Activated CD8-positive, alpha-beta memory T cell treated with anti-CD3 and anti-CD28 coated beads, Interleukin-2, amount 50 U/mL, for 24 hours (primary cell): ENCODE data around the gene DYSF.

Experiments
- DNase-seq: peaks from one replicate; pipeline ENCODE4 v3.0.0-alpha.2; 2020; ENCODE audit errors: extremely low read depth

Gene DYSF

DNA sequence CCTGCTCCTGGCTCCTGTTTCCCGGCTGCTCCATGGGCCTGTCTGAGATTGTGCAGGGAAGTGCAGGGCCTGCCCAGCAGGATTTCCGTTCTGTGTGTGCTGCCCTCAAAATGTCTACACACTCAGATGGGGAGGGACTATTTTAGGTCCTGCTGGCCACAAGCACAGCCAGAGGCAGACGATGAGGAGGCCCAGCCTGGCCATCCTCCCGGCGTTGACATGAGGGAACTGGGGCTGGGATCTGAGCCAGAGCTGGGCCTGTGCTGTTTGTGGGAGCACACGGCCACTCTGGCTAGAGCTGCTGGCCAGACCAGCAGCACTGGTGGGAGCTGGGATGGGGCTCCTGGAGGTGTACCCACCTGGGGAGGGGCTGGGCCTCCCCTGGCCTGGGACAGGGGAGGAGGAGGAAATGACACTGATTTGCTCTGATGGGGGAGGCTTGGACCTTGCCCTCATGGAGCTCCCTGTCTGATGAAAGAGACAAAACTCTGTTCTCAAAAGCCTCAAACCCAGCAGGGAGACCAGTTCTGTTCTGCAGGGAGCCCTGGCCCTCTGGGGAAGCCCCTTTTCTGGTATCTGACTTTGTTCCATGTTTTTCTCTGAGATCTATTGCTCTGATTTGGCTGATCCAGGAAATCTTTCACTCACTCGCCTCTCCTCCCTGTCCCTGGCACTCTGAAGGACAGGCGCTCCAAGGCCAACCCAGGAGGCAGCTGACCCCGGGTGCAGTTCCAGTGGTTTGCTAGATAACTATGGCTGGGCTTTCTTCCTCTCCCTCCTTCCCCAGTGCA lies 161.8 kb downstream of the DYSF start:
- no peak for DNase-seq

DNA sequence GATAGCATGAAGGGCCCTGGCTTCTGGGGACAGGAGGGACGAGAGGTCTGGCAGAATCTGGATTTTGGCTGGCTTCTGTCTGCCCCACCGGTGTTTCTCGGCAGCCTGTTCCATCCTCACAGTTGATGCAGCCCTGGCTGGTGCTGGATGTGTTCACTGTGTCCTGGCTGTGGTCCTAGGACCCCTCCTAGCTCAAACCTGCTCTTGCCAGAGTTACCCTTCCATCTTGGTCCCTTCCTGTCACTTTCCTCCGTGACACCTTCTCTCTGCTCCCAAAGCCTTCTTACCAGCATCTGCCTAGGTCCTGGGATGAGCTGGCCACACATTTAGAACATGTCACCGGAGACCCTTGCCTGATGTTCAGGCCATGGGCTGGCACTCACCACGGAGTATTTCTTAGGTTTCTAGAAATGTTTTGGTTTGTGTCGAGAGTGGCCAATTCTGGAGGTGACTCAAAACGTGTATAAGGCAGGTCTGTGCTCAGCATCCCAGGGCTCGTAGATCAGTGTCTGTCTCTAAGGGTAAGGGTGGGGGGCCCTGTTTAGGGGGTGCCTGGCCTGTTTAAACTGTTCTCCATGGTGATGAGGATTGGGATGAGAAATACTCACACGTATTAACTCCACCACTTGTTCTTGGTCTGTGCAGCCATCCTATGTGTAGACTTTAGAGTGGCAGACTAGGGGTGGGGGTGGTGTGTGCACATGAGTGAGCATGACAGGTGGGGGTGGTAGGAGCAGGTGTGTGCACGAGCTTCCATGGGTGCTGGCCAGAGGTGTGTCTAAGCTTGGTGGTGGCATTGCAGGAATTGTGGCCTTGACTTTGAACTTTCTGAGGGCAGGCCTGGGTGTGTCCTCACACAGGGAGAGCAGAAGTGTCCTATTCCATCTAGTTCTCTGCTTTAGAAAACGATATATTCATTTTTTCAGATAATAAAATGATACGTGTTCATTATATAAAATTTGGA lies 162.7 kb downstream of the DYSF start:
- DNase-seq: no peak

DNA sequence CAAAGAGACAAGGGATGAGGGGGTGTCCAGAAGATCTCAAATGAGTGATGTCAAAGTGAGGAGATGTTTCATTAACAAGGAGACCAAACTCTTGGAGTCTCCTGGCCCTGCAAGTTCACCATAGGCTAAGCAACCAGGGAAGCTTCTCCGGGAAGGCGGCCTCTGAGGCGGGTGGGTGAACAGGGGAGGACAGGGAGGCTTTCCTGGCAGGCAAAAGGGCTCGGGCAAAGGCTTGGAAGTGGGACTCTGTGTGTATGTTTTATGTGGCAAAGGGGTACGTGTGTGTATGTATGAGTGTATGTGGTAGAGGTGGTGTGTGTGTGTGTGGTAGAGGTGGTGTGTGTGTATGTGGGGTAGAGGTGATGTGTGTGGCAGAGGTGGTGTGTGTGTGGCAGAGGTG lies 163.9 kb downstream of the DYSF start:
- DNase-seq: no peak

DNA sequence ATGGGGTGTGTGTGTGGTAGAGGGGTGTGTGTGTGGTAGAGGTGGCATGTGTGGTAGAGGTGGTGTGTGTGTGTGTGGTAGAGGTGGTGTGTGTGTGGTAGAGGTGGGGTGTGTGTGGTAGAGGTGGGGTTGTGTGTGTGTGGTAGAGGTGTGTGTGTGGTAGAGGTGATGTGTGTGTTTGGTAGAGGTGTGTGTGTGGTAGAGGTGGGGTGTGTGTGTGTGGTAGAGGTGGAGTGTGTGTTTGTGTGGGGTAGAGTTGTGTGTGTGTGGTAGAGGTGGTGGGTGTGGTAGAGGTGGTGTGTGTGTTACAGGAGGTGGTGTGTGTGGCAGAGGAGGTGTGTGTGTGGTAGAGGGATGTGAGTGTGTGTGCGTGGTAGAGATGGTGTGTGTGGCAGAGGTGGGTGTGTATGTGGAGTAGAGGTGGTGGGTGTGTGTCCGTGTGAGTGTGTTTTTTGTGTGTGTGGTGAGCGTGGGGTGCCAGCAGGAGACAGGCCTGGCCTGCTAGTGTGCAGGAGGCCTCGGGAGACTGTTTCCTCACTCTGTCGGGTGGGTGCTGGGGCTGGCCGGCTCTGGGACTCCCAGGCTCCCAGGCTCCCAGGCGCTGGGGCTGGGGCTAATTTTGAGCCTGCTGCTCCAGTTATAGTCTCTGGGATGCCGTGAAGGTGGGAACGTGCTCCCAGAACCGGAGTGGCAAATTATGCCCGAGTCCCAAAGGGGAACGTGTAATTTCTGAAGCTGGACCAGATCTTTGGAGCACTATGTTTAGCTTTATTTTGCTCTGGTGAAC lies 165.2 kb downstream of the DYSF start:
- no peak for DNase-seq

DNA sequence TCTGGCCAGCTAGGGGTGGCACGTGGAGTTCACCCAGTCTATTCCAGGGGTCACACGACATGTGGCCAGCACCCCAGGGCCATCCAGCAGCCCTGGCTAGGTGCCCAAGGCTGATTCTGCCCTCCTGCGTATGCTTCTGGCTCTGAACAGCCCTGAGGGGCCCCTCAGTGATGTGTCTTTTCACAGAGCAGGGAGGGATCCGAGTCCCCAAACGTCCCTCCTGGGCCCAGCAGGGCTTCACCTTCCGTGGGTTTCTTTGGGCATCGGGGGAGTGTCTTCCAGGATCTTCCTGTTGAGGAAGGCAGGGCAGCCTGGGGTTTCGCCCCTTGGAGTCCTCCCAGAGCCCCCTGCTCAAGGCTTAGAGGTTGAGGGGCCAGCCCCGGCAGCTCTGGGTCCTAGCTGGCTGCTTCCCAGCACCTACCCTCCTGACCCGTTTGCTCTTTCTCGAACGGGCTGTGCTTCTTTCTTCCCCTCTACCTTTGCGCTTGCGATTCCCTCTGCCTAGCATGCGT lies 165.9 kb downstream of the DYSF start:
- DNase-seq: no peak

DNA sequence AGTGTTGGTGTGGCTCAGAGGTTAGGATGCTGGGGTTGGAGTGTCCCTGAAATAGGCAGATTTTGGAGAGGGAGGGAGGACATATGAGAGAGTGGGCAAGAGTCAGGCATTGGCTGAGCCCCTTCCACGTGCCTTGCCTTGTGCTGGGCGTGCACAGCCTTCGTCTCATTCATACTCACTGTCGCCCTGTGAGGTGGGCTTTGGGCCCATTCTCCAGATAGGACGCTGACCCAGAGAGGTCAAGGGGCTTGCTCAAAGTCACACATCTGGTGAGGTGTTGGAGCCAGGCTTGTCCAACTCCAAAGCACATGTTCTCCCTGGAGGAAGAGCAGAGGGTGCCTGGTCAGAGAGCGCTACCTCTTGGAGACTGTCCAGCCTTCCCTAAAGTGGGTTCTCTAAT lies 166.8 kb downstream of the DYSF start:
- no peak for DNase-seq

DNA sequence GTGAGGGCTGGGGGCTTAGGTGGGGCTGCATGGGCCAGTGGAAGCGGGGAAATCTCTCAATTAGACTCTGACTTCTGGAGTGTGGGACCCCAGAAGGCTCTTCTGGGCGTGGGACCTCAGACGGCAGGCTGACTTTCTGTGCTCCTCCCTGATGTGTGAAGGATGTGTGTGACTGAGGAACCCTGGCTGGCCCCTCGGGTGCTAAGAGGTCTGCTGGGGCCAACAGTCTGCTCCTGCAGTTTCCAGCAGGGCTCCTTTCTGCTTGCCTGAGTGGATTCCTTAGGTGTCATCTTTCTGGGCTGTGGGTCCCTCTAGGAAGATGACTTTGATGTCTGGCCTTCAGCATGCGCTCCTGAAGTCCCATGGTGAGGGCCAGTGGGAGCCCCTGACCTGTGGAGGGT lies 167.5 kb downstream of the DYSF start:
- no peak for DNase-seq

DNA sequence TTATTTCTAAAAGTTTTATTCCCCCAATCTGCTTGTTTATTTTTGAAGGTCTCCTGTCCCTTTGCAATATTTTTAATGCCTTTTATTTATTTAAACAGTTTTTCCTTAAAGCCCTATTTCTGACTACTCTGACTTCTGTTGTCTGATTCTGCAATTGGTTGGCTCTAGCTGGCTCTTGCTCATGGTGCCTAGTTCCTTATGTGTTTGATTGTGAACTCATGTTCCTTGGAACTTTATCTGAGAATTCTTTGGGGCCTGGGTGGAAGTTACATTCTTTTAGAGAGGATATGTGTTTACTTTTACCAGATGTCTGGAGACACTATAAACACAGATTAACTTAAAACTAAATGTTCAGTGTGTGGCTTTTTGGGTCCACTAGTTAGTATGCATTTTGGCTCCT lies 175.9 kb downstream of the DYSF start:
- DNase-seq: no peak

DNA sequence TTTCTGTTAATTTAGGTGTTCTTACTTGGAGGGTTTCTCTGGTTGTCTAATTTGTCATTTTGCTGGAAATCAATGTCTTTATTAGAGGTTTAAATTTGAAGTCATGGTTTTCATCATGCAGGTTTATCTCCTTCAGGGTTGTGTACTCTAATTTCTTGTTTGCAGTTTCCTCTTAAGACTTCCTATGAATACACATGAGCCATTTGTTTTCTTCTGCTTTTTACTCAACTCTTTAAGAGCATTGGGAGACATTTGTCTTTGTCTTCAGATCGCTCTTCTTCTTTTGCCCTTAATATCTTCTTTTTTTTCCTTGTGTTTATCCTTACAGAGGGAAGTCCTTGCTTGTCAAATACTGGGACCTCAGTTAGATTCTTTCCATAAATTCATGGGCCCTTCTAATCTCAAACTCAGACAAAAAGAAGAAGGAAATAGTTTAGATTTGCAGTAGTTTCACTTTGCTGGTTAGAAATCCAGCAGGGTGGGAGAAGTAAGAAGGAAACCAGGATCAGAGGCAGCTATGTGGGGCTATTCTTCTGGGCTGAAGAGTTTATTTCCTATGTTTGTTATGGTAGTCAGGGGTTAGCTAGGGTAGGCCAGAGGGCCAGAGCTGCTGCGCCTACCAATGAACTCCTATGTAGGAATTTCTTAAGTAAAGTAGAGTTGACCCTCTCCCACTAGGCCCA lies 176.6 kb downstream of the DYSF start:
- DNase-seq: no peak

DNA sequence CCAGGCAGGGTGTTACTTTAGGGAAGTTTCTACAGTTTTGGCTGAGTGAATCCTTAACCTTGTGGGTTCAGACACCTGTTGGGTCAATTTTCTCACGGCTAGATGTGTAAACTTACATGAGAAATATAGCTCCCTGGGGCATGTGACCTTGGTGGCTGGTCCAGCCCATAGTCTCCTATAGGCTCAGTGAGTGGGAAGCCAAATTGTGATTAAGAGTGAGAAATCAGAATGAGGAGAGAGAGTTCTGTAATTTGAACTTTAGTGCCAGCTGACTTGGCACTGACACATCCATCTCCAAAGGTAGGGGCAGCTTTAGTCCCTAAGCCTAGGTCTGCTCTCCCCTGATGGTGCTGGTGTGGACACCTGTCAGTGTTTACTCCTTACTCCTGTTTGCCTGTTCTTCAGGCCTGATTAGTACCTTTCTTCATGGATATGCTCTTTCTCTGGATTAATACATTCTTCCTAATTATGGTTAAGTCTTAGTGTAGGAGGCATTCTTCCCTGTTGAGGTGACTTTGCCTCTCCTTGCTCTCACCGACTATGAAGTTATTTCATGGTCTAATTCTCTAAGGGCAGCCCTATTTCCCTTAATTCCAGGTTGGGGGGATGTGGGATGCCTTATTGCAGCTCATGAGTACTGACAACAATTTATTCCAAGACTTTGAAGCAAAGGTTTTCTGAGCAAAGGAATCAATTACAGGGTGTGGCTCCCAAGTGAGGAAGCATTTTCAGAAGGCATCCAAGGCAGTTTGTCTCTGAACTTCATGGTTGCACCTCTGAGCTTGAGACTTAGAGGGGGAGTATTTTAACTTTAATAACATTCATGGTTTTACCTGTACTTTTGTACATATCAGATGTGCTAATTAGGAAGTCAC lies 177.3 kb downstream of the DYSF start:
- DNase-seq: no peak

DNA sequence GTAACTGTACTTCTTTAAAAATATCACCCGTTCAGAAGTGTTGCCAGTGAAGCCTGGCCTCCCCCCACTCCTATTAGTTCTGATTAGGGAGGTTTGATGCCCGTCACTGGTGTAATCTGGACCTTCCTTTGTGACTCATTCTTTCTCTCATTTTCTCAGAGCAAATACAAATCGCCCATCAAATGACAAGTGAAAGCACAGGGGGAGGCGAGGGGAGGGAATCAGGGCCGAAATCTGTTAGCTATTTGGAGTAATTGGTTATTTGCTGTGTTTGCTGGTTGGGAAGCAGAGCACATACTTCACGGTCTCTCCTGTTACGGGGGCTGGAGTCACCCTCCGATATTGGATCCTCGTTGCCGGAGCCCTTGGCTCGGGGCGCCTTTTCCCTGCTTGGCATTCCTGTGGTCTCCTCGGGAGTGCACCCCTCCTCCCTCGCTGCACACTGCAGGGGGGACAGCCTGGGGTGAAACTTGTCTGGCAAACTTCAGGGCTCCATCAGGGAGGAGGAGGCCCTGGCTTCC lies 178.1 kb downstream of the DYSF start:
- no peak for DNase-seq

DNA sequence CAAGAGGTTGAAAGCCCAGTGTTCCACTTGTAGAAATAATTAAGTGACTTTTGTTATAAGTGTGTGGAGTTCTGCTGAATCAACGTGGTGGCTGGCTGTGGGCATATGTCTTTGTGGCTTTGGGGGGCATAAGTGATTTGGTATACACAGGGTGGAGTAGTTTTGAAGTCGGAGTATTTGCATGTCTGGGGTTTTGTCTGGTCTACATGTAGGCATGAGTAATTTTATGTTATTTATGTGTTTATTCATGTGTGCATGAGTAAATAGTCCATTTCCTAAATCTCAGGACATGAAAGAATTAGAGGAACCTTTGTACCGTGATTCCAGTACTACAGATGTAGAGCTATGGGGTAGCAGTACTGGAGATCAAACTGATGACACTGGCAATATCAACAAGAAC lies 179.7 kb downstream of the DYSF start:
- no peak for DNase-seq

DNA sequence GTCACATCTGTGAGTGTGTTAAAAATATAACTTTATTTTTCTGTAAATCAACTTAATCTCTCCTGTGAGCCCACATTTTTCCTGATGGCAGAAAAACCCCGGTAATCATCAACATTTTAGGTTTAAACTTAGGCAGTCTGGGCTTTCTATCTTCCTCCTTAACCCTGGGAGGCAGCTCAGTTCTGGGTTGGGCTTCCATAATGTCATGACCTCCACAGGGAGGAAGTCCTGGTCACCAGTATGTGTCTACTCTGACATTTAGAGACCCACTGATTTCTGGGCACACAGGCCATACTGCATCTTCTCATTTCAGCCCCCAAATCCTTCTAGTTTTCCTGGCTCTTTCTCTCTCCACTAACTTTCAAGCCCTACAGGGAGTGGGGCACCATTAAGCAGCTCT lies 181.2 kb downstream of the DYSF start:
- no peak for DNase-seq

DNA sequence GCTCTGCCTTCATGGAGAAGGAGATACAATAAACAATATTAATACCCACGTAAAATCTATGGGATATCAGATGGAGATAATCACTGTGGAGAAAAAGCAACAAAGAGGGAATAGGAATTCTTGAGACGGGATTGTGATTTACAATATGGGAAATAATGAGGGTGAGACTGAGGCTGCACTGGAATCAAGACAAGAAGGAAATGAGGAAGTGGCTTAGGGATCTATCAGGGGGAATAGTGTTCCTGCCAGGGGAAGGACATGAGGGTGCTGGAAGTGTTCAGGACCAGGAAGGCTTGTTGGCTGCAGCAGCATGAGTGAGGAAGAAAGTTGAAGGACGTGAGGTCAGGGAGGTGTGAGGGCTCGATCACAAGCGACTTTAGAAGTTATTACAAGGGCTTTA lies 182.4 kb downstream of the DYSF start:
- DNase-seq: no peak

DNA sequence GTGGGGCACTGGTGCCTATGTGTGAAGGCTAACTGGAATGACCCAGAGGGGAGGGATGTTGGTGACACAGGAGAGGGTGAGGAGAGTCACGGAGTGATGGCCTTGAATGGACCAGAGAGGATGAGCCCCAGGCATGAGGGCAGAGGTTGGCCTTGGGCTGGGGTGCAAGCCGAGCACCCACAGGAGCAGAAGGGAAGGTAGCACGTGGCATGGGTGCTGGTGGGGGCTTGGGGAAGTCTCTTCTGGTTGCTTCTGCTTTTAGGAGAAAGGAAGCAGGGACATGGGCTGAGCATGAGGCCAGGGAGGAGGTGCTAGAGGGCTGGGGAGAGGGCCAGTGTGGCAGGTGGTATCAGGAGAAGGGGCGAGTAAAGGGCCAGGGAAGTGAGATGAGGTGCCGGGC lies 183.8 kb downstream of the DYSF start:
- DNase-seq: no peak

DNA sequence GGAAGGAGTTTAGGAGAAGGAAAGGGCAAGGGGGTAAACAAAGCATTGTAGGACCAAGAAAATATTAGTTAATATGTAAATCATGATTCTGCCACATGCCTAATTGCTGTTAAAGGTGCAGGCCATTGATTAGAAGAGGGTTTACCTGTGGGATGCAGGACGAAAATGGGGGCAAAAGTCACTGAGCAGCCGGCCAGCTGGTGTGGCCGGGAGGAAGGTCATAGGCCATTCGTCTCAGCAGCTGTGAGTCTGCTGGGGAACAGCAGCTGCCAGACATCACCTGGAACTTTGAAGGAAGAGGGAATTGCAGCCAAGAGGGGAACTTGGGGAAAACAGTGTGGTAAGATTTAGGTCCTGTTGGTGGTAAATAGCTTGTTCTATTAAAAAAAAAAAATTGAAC lies 184.4 kb downstream of the DYSF start:
- no peak for DNase-seq

DNA sequence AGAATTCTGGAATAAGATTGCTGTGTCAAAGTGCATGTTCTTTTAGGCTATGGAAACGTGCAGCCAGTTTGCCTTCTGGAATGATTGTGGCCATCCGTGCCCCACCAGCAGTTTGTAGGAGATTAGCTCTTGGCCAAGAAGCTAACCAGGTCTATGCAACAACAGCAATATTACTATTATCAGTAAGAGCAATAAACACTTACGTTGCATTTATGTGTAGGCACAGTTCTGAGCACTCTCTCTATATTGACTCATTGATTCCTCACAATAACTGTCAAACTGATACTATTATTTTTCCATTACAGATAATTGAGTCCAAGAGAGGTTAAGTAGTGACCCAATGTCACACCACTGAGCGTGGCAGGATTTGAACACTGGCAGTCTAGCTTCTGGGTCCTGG lies 186.4 kb downstream of the DYSF start:
- no peak for DNase-seq

DNA sequence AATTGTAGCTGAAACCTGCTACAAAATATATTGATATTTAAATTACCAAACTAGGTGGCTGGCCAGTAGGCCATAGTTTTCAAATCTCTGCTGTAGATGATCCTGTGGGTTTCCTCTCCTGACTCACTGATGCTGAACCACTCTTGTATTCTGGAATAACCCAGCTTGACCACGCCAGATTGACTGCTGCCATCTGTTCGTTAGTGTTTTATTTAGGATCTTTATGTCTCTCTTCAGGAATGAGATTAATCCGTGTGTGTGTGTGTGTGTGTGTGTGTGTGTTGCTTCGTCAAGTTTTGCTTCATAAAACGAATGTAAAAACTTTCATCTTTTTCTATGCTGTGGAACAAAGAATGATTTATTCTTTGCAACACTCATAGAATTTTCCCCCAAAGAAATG lies 187.1 kb downstream of the DYSF start:
- no peak for DNase-seq

DNA sequence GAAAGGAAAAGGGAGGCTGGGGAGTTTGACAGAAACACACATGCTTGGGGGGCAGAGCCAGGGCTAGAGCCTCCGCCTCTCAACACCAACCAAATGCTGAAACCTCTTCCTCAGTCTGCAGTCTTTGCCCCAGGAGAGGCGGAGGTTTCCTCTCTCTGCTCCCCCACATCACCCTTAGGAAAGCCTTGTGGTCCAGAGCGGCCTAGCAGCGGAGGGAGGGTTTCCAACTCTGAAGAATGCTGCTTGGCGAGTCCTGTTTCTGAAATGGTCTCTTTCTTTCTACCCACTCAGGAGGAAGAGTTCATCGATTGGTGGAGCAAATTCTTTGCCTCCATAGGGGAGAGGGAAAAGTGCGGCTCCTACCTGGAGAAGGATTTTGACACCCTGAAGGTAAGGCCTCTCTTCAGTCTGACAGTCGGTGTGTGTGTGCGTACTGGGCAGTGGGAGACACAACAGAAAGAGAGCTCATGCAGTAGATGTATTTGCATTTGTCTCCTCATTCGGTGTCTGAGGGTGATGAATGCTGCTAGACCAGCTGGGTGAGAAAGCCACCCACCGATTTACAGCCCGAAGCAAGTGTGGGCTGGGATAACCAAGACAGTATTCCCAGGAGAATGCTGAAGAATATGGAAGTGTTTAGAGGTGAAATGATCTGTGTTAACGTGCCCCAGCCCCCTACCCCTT lies 190.5 kb downstream of the DYSF start:
- no peak for DNase-seq

DNA sequence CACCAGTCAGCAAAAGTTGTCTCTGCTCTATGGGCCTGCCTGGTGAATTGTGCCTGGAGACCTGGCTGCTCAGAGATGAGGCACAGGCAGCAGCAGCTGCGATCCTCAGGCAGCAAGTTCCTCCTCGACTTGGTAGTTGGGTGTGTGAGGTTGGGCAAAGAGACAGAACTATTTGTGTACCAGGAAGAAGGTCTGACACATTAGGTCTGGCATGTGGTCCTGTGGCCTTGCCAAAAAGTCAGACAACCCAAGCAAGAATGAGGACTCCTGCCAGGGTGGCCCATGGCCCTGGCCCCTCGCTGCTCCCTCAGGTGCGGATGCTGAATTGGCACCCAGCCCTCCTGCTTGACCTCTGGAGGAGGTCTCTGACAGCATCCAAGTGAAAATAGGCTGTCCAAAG lies 192.7 kb downstream of the DYSF start:
- DNase-seq: no peak
